Peyer's patch (tissue), 4 donors: Measurements from ENCODE around the gene SLC27A1. TPM values are rescaled to one million over a fixed set of nuclear protein-coding genes. Genes with fewer than 3 reads are reported as not detected.

Experiments used
- DNase-seq, 3 donors: peaks; one replicate each; pipeline ENCODE4 v3.0.0-alpha.2; 2017 to 2019
- H3K27ac ChIP-seq, 4 donors: fragments of 200-600 bp; sonication (generic); one replicate each; pipeline ENCODE4 v1.5.1; 2016 to 2019
- H3K27me3 ChIP-seq, 2 donors: fragments of 200-600 bp; sonication (generic); one replicate each; pipeline ENCODE4 v1.5.1; 2019
- H3K36me3 ChIP-seq, 3 donors: fragments of 200-600 bp; sonication (generic); one replicate each; pipeline ENCODE4 v1.5.1; 2016 to 2019
- H3K4me1 ChIP-seq, 4 donors: fragments of 200-600 bp; sonication (generic); one replicate each; pipeline ENCODE4 v1.5.1; 2016 to 2019
- H3K4me3 ChIP-seq, 4 donors: fragments of 200-600 bp; sonication (generic); 1 replicate in 3 of 4; 2 replicates in 1 of 4; pipeline ENCODE4 v1.5.1; 2016 to 2019; ENCODE audit warnings: mild to moderate bottlenecking in 1 of 4
- H3K9me3 ChIP-seq, 4 donors: fragments of 200-600 bp; sonication (generic); one replicate each; pipeline ENCODE4 v1.5.1; 2016 to 2019; ENCODE audit warnings: mild to moderate bottlenecking in 1 of 4
- CTCF ChIP-seq, 6 experiments: fragments of 450-650 bp in 4 of 6; fragments of 200-600 bp in 2 of 6; sonication (generic) in 1 of 6; IDR thresholded peaks; one replicate each; pipeline ENCODE4 v1.5.1; 2017 to 2019; ENCODE audit warnings: antibody characterized with exemption in 6 of 6, mild to moderate bottlenecking in 3 of 6, moderate library complexity in 1 of 6
- POLR2A ChIP-seq, 2 donors: fragments of 450-650 bp; IDR thresholded peaks; one replicate each; pipeline ENCODE4 v1.5.1; 2017; ENCODE audit warnings: antibody characterized with exemption in 2 of 2, mild to moderate bottlenecking in 2 of 2, moderate library complexity in 2 of 2
- total RNA-seq, 4 donors: library from RNA; depleted of rRNA; stranded (reverse); fragments of >200 nt; gene quantifications; one replicate each; pipeline ENCODE4 v1.1.0, GENCODE V29; 2016

SLC27A1 gene
- 10 to 100 TPM in 2 of 4 donors, 1 to 10 TPM in 1, under 1 TPM in 1; 0.70 to 13.2 (median 8.3) TPM for total RNA-seq

- Histone ChIP-seq H3K36me3 (no peaks in the 10 kb centered on the region), H3K27me3 (no peaks in the 10 kb centered on the region), H3K27ac (peak within 1 kb of the TSS; percentile 73 to 86 (median 81)), H3K4me1 (peaks cover 0 to 27% (median 8%) of the 10 kb centered on the region in 4 donors), H3K4me3 (peak within 1 kb of the TSS; percentile 60 to 85 (median 68)), H3K9me3 (no peaks in the 10 kb centered on the region)
- TF ChIP-seq CTCF (IDR thresholded peaks at IDR 0.05) (no peak), POLR2A (IDR thresholded peaks at IDR 0.05) (no peak)
- peak; percentile 93 to 98 (median 95) for DNase-seq
Measured at GRCh38 chr19:17470068-17470841, at the start of gene SLC27A1. TSS of gene SLC27A1 (plus strand) at chr19:17470524. CDS start at chr19:17470541, 17 bp downstream.

GRCh38 chr19:17421942-17422341, 48.4 kb upstream of the SLC27A1 start:
- no peaks in the 10 kb centered on the region for H3K9me3 ChIP-seq
- peaks cover 0 to 13% (median 1%) of the 10 kb centered on the region in 4 donors for H3K4me1 ChIP-seq
- H3K36me3 ChIP-seq: peaks cover 0 to 7% (median 0%) of the 10 kb centered on the region in 3 donors
- DNase-seq: no peak
- H3K4me3 ChIP-seq: no peak overlapping the region
- TF ChIP-seq POLR2A (IDR thresholded peaks at IDR 0.05): no peak
- TF ChIP-seq CTCF (IDR thresholded peaks at IDR 0.05): no peak
- no peak overlapping the region for H3K27ac ChIP-seq
- no peaks in the 10 kb centered on the region for H3K27me3 ChIP-seq

- DNase-seq: no peak
- H3K4me1 ChIP-seq: peaks cover 0 to 13% (median 1%) of the 10 kb centered on the region in 4 donors
- TF ChIP-seq CTCF (IDR thresholded peaks at IDR 0.05) (no peak), POLR2A (IDR thresholded peaks at IDR 0.05) (no peak)
- no peaks in the 10 kb centered on the region for H3K27me3 ChIP-seq
- peaks cover 0 to 7% (median 0%) of the 10 kb centered on the region in 3 donors for H3K36me3 ChIP-seq
- no peak overlapping the region for H3K27ac ChIP-seq
- H3K4me3 ChIP-seq: no peak overlapping the region
- H3K9me3 ChIP-seq: no peaks in the 10 kb centered on the region
Measured at GRCh38 chr19:17423429-17424208, 46.7 kb upstream of the SLC27A1 start.

GRCh38 chr19:17424743-17425365, 45.5 kb upstream of the SLC27A1 start:
- Histone ChIP-seq H3K27me3 (no peaks in the 10 kb centered on the region), H3K4me1 (peaks cover 0 to 7% (median 0%) of the 10 kb centered on the region in 4 donors), H3K4me3 (no peak overlapping the region), H3K27ac (no peak overlapping the region), H3K36me3 (peaks cover 0 to 7% (median 0%) of the 10 kb centered on the region in 3 donors), H3K9me3 (no peaks in the 10 kb centered on the region)
- DNase-seq: peak in 1 of 3 donors; percentile 53
- TF ChIP-seq POLR2A (IDR thresholded peaks at IDR 0.05): no peak
- TF ChIP-seq CTCF (IDR thresholded peaks at IDR 0.05): peak in 3 of 6 experiments; percentile 13 to 35 (median 21)

- Histone ChIP-seq H3K4me1 (no peaks in the 10 kb centered on the region), H3K4me3 (no peak overlapping the region), H3K27me3 (no peaks in the 10 kb centered on the region), H3K27ac (no peak overlapping the region), H3K9me3 (no peaks in the 10 kb centered on the region), H3K36me3 (no peaks in the 10 kb centered on the region)
- no peak for DNase-seq
- no peak for TF ChIP-seq CTCF (IDR thresholded peaks at IDR 0.05)
- TF ChIP-seq POLR2A (IDR thresholded peaks at IDR 0.05): no peak
Measured at GRCh38 chr19:17429641-17430113, 40.6 kb upstream of the SLC27A1 start.
